Activated T-cell treated with anti-CD3 and anti-CD28 coated beads, Interleukin-2, amount 50 U/mL, for 4 hours (primary cell): ENCODE results near the gene EP400. TPM values are rescaled to one million over a fixed set of nuclear protein-coding genes. Genes with fewer than 3 reads are reported as not detected.
A peak's percentile ranks its signal among the peaks of the same experiment; 100 is the strongest.
"Not testable (repeated sequence)": the region's sequence is repeated elsewhere in the genome, so short reads cannot be mapped to it uniquely, and the experiment has no call there.

Source experiments
- ATAC-seq, 2 donors: fragments of 200-7000 bp; cut with Tn5 transposase; one replicate each; pipeline ENCODE4 v1.10.0; 2021
- DNase-seq: peaks from one replicate; pipeline ENCODE4 v3.0.0-alpha.2; 2020
- H3K27me3 Mint-ChIP-seq: one replicate; pipeline ENCODE4 v1.8.0; 2021; ENCODE audit warnings: low read depth, mixed read lengths
- H3K36me3 Mint-ChIP-seq: one replicate; pipeline ENCODE4 v1.8.0; 2022; ENCODE audit warnings: mixed read lengths; ENCODE audit not compliant: insufficient read depth
- H3K4me1 Mint-ChIP-seq: one replicate; pipeline ENCODE4 v1.8.0; 2021; ENCODE audit warnings: low read depth, mixed read lengths
- H3K4me3 Mint-ChIP-seq: one replicate; pipeline ENCODE4 v1.8.0; 2021; ENCODE audit warnings: mild to moderate bottlenecking, moderate library complexity, mixed read lengths
- H3K9me3 Mint-ChIP-seq: one replicate; pipeline ENCODE4 v1.8.0; 2021; ENCODE audit warnings: mixed read lengths
- total RNA-seq, 3 donors: library from RNA; stranded (reverse); gene quantifications; one replicate each; pipeline ENCODE4 v1.2.1, GENCODE V29; 2021

EP400 gene
- total RNA-seq, 3 donors from 2014 or later = 53.3 to 57.2 (median 56.9) TPM

- no peaks in the 10 kb centered on the region for H3K27me3 Mint-ChIP-seq
- H3K36me3 Mint-ChIP-seq = peaks cover 47% of the 10 kb centered on the region
- no peak overlapping the region for H3K4me3 Mint-ChIP-seq
- ATAC-seq (no peak), DNase-seq (no peak)
- peaks cover 7% of the 10 kb centered on the region for H3K4me1 Mint-ChIP-seq
- H3K9me3 Mint-ChIP-seq = no peaks in the 10 kb centered on the region
These were observed 126.2 kb downstream of the EP400 start for GRCh38 chr12:132075714-132076553.

DNA sequence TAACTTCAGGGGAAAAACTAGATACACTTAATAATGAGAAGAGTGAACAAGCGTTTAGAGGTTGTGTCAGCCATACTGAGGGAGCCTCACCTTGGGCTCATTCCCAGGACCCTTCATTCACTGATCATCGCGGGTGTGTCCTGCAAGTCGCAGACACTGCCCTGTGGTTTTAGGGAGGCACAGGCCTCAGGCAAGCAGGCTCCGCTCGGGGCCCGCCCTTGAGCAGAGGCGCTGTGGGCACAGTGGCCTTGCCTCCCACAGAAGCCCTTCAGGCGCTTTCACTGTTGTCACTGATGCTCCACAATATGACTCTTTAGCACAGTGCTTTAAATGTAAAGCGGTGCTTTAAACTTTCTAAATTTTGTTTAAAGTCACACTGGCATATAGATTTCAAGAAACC lies 127.0 kb downstream of the EP400 start:
- peaks cover 39% of the 10 kb centered on the region for H3K36me3 Mint-ChIP-seq
- peaks cover 2% of the 10 kb centered on the region for H3K4me1 Mint-ChIP-seq
- H3K4me3 Mint-ChIP-seq = no peak overlapping the region
- no peaks in the 10 kb centered on the region for H3K9me3 Mint-ChIP-seq
- no peak for DNase-seq
- no peaks in the 10 kb centered on the region for H3K27me3 Mint-ChIP-seq
- ATAC-seq = no peak

GRCh38 chr12:132077322-132078100 lies 127.8 kb downstream of the EP400 start:
- ATAC-seq (no peak), DNase-seq (no peak)
- Mint-ChIP-seq H3K4me3 (no peak overlapping the region), H3K4me1 (no peaks in the 10 kb centered on the region), H3K36me3 (peaks cover 33% of the 10 kb centered on the region), H3K27me3 (no peaks in the 10 kb centered on the region), H3K9me3 (no peaks in the 10 kb centered on the region)

- DNase-seq = no peak
- Mint-ChIP-seq H3K4me1 (no peaks in the 10 kb centered on the region), H3K36me3 (peaks cover 27% of the 10 kb centered on the region), H3K9me3 (no peaks in the 10 kb centered on the region), H3K27me3 (no peaks in the 10 kb centered on the region), H3K4me3 (no peak overlapping the region)
- no peak for ATAC-seq
These were observed 128.4 kb downstream of the EP400 start for GRCh38 chr12:132078190-132078589.

DNA sequence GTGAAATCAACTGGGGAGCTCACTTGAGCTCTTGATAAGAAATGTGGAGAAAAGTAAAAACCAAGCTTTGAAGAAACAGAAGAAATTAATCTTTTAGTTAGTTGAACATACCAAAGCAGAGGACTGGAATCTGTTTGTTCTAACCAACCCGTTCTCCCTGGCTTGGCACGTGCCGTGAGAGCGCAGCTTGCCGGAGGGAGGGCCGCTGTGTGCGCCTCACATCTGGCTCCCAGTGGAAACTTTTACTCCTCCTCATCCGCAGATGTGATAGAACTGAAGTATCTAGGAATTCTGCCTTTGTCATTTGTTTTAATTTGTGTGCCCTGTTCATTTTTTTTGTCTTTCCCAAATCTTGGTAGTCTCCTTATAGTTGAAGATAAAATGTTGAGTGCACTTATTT lies 129.5 kb downstream of the EP400 start:
- H3K4me1 Mint-ChIP-seq = peaks cover 5% of the 10 kb centered on the region
- no peaks in the 10 kb centered on the region for H3K9me3 Mint-ChIP-seq
- ATAC-seq = no peak
- no peaks in the 10 kb centered on the region for H3K27me3 Mint-ChIP-seq
- DNase-seq = no peak
- H3K36me3 Mint-ChIP-seq = peaks cover 26% of the 10 kb centered on the region
- no peak overlapping the region for H3K4me3 Mint-ChIP-seq

GRCh38 chr12:132079695-132080094 lies 130.0 kb downstream of the EP400 start:
- Mint-ChIP-seq H3K36me3 (peaks cover 21% of the 10 kb centered on the region), H3K4me1 (peaks cover 5% of the 10 kb centered on the region), H3K27me3 (no peaks in the 10 kb centered on the region), H3K9me3 (no peaks in the 10 kb centered on the region), H3K4me3 (no peak overlapping the region)
- ATAC-seq (no peak), DNase-seq (no peak)

- H3K4me3 Mint-ChIP-seq, H3K9me3 Mint-ChIP-seq, DNase-seq, H3K4me1 Mint-ChIP-seq, H3K27me3 Mint-ChIP-seq, ATAC-seq: not testable (repeated sequence)
- peaks cover 23% of the 10 kb centered on the region for H3K36me3 Mint-ChIP-seq
These were observed 130.8 kb downstream of the EP400 start for GRCh38 chr12:132080515-132080914.

DNA sequence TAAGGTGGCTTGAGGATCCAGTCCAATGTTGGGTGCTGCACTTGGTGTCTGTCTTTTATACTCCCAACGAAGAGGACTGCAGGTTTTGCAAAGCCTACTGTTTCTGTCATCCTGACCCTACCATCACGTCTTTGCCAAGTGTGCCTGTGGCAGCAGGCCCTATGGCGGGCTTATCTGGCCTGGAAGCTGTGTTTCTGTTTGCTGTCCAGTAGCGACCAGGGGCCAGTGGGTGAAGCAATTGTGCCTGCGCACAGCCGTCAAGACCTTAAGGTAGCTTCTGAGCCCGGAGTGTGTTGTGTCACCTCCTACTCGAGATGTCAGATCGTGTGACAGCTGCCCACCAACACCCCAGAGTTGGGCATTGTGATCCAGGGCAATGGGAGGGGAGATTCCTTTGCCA lies 131.7 kb downstream of the EP400 start:
- DNase-seq (no peak), ATAC-seq (no peak)
- Mint-ChIP-seq H3K4me3 (no peak overlapping the region), H3K4me1 (peaks cover 14% of the 10 kb centered on the region), H3K9me3 (no peaks in the 10 kb centered on the region), H3K36me3 (peaks cover 19% of the 10 kb centered on the region), H3K27me3 (no peaks in the 10 kb centered on the region)

DNA sequence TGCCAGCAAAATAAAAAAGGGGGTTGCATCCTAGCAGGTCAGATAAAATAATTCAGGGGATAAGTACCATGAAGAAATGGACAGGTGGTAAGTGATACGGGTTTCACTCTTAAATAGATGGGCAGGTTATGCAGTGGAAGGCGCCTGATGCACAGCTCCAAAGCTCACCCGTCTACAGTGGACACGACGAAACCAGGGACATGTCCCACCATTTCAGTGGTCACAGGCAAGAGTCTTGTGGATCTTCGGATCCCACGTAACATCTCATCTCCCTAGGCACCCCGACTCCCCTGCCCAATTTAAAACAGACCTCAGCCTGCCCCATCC lies 133.8 kb downstream of the EP400 start:
- peak overlapping the region; percentile 93 for H3K4me3 Mint-ChIP-seq
- ATAC-seq (peak in 1 of 2 donors; percentile 4), DNase-seq (no peak)
- peaks cover 19% of the 10 kb centered on the region for H3K4me1 Mint-ChIP-seq
- H3K9me3 Mint-ChIP-seq = no peaks in the 10 kb centered on the region
- H3K27me3 Mint-ChIP-seq = no peaks in the 10 kb centered on the region
- H3K36me3 Mint-ChIP-seq = peaks cover 10% of the 10 kb centered on the region

GRCh38 chr12:132083941-132084620 lies 134.3 kb downstream of the EP400 start:
- H3K4me1 Mint-ChIP-seq = peaks cover 19% of the 10 kb centered on the region
- peak; percentile 89 to 91 for ATAC-seq
- peak overlapping the region; percentile 93 for H3K4me3 Mint-ChIP-seq
- H3K27me3 Mint-ChIP-seq = no peaks in the 10 kb centered on the region
- H3K9me3 Mint-ChIP-seq = no peaks in the 10 kb centered on the region
- peak; percentile 85 for DNase-seq
- peaks cover 9% of the 10 kb centered on the region for H3K36me3 Mint-ChIP-seq

DNA sequence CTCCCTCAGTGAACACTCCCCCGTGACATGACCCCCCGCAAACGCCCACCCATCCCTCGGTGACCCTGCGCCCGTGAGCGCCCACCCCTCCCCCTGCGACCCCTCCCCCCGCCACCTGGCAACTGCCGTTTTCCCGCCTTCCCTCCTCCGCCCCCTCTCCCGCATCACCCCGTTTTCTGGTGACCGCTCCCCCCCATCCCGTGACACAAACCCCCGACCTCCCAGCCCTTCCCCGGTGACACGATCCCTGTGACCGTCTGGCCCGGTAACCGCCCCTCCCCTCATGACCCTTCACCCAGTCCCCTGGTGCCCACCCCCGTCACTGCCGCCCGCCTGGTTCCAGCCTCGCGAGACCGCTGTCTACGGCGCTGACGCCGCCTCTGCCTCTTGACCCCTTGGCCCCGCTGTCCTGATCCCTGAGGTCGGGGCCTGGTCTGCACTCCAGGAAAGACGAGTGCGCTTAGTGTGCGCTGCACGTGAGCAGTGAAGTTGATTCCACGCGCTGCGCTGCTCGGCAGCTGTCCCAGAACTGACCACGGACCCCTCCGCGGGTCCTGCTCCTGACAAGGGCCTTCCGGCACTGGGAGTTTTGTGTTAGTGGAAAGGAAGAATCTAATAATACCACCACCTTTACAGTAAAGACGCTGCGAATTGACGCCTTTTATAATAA lies 135.0 kb downstream of the EP400 start:
- peaks cover 19% of the 10 kb centered on the region for H3K4me1 Mint-ChIP-seq
- peak; percentile 19 for DNase-seq
- H3K9me3 Mint-ChIP-seq = no peaks in the 10 kb centered on the region
- ATAC-seq = peak; percentile 27 to 42
- H3K36me3 Mint-ChIP-seq = peaks cover 11% of the 10 kb centered on the region
- H3K4me3 Mint-ChIP-seq = peak overlapping the region; percentile 93
- H3K27me3 Mint-ChIP-seq = no peaks in the 10 kb centered on the region

DNA sequence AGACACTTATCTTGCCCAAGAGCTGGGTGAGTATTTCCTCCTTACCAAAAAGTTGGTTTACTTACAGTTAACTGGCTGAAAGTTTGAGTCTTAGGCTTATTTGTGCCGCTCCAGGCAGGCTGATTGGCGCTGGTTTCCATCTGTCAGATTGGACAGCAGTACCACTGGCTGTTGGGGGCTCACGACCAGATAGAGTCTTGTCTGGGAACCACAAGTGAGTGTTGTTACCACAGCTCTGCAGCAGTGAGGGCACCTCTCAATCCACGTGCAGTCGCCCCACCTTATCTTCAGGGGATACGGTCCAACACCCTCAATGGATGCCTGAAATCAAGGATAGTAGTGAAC lies 135.5 kb downstream of the EP400 start:
- Mint-ChIP-seq H3K36me3 (peaks cover 15% of the 10 kb centered on the region), H3K4me1 (peaks cover 24% of the 10 kb centered on the region), H3K4me3 (peak overlapping the region; percentile 92), H3K27me3 (no peaks in the 10 kb centered on the region), H3K9me3 (no peaks in the 10 kb centered on the region)
- DNase-seq = no peak
- no peak for ATAC-seq

GRCh38 chr12:132089407-132089910 lies 139.7 kb downstream of the EP400 start:
- peaks cover 19% of the 10 kb centered on the region for H3K36me3 Mint-ChIP-seq
- H3K4me3 Mint-ChIP-seq = no peak overlapping the region
- DNase-seq (no peak), ATAC-seq (no peak)
- no peaks in the 10 kb centered on the region for H3K27me3 Mint-ChIP-seq
- H3K9me3 Mint-ChIP-seq = no peaks in the 10 kb centered on the region
- H3K4me1 Mint-ChIP-seq = peaks cover 21% of the 10 kb centered on the region

- peaks cover 36% of the 10 kb centered on the region for H3K36me3 Mint-ChIP-seq
- no peak overlapping the region for H3K4me3 Mint-ChIP-seq
- H3K9me3 Mint-ChIP-seq = peaks cover 9% of the 10 kb centered on the region
- no peaks in the 10 kb centered on the region for H3K27me3 Mint-ChIP-seq
- peaks cover 24% of the 10 kb centered on the region for H3K4me1 Mint-ChIP-seq
- no peak for DNase-seq
- ATAC-seq = no peak
These were observed 144.6 kb downstream of the EP400 start for GRCh38 chr12:132094269-132094891.
